GM13977 (cell line): ENCODE data around the gene NPFFR1.

Experiments
- DNase-seq: peaks from one replicate; pipeline ENCODE4 v3.0.0; 2012; ENCODE audit warnings: low spot score
- in situ Hi-C: fragments of 300-500 bp; cut with MboI; formaldehyde crosslinking; loops from one replicate; pipeline ENCODE4 v1.12.0; 2022; ENCODE audit warnings: low sequenced_read_pairs, low pct_unique_long_range_greater_than_20kb, mixed read lengths, inconsistent platforms; ENCODE audit not compliant: unreplicated experiment
- TF ChIP-seq, protein P1 (sequence below): IDR thresholded peaks from 2 replicates; pipeline ENCODE4 v1.5.1; 2012; ENCODE audit warnings: mild to moderate bottlenecking, control low read depth; ENCODE audit not compliant: insufficient read depth; ENCODE audit errors: extremely low read depth, missing control alignments

Gene NPFFR1

DNA sequence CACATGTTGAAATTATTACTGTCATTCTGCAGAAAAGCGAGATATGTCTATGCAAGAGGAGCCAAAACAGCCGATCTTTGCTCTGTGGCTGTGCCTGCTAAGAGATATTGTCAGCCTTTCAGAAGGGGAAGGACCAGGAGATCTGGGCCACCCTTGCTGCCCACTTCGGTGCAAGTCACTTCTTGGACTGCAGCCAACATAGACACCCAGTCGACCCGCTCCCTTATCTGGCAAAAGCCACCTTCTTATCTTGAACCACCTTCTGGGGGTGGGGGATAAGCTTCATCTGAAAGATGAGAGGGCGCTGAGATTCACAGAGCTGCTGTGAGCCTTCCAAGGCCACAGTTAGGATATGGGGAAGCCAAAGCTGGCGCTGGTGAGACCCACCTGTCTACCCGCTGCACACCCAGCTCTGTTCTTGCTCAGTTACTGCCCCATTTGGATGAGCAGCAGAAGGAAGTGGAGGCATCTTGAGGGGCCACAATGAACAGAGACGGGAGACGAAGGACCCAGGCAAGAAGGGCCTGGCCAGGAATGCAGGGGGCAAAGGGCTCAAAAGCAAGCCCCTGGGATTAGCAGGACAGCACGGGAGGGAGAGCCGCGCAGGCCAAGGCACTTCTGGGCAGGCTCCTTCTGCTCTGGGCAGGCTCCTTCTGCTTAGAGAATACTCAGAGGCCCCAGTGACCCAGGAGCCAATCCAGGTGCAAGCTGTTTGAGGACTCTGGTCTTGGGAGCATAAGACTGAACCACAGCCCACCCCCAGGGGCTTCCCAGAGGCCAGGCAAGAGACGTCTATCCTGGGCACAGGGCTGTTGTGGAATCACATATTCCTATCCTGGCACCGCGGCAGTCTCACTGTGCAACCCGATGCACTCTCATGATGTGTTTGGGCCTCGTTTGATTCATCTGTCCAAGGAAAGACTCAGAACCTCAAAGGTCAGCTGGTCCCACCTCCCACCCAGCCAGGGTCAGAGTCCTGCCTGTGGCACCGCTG, 38.4 kb upstream of the NPFFR1 start:
- in situ Hi-C loops = no loop called here
- no peak for DNase-seq
- TF ChIP-seq, protein P1, sequence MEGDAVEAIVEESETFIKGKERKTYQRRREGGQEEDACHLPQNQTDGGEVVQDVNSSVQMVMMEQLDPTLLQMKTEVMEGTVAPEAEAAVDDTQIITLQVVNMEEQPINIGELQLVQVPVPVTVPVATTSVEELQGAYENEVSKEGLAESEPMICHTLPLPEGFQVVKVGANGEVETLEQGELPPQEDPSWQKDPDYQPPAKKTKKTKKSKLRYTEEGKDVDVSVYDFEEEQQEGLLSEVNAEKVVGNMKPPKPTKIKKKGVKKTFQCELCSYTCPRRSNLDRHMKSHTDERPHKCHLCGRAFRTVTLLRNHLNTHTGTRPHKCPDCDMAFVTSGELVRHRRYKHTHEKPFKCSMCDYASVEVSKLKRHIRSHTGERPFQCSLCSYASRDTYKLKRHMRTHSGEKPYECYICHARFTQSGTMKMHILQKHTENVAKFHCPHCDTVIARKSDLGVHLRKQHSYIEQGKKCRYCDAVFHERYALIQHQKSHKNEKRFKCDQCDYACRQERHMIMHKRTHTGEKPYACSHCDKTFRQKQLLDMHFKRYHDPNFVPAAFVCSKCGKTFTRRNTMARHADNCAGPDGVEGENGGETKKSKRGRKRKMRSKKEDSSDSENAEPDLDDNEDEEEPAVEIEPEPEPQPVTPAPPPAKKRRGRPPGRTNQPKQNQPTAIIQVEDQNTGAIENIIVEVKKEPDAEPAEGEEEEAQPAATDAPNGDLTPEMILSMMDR = no peak

DNA sequence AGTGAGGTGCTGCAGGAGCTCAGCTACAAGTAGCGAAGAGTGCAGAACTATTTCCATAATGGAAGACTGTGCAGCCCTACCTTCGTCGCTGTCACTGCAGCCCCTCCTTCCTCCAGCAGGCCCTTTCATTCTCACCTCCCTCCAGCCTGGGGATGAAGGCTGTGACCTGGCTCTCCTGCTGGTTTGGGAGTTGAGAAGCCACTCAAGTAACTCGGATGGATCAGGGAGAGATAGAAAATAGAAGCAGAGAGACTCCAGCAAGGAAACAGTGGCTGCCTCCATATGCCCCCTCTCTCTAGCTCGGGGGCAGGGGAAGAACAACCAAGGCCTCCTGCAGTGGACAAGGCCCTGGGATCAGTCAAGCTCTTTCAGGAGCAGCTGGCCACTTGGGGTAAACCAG, 37.4 kb upstream of the NPFFR1 start:
- no peak for DNase-seq
- TF ChIP-seq, protein P1 = no peak
- in situ Hi-C loops = no loop called here

DNA sequence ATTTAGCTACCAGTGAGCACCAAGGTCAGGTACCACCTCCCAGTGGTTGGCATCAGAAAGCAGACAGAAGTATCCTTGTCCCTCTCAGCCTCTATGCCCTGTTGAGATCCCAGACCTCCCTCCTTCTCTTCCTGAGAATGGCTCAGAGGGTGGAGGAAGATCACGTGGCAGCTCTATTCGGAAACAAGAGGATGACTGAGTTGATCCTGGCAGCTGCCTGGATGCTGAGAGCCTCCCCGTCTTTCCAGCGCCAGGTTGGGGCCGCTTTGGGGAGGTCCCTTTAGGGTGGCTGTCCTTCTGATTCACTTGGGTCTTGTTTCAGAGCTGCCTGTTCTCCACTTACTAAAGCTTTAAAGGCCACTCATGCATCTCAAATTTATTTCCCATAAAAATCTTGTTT, 36.9 kb upstream of the NPFFR1 start:
- TF ChIP-seq, protein P1 = no peak
- in situ Hi-C loops = no loop called here
- no peak for DNase-seq

DNA sequence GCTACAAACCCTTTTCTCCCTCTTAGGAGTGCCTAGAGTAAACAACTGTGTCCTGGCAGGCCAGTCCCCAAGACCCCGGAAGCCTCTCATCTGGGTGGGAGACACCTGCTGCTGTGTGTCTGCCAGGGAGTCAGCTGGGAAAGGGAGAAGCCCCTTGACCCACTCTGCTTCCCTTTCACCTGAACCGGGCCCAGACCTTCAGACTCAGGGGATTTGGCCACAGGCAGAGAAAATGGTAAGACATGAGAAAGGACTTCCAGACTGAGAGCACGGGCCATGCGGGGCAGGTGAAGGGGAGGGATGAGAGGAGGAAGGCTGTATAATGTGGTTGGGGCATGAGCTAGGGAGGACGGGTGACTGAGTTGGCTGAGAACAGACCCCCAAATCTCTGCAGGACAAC, 36.0 kb upstream of the NPFFR1 start:
- in situ Hi-C loops = no loop called here
- no peak for DNase-seq
- TF ChIP-seq, protein P1 = no peak

DNA sequence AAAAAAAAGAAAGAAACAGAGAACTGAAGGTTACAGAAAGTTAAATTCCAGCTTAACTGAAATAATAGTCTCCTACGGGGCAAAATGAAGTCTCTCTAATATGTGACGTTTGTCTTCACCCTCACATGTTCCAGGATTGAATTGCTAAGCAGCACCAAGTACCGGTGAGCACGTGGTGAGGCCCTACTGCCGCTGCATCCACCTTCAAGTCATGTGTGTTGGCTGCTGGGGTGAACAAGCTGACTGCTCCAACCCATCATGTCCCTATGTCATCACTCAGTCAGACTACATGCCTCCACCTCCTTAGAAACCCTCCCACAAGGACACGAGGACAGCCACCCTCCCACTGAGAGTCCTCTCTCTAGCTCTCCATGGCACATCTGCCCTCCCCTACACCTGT, 35.4 kb upstream of the NPFFR1 start:
- DNase-seq = no peak
- TF ChIP-seq, protein P1 = no peak
- in situ Hi-C loops = no loop called here

DNA sequence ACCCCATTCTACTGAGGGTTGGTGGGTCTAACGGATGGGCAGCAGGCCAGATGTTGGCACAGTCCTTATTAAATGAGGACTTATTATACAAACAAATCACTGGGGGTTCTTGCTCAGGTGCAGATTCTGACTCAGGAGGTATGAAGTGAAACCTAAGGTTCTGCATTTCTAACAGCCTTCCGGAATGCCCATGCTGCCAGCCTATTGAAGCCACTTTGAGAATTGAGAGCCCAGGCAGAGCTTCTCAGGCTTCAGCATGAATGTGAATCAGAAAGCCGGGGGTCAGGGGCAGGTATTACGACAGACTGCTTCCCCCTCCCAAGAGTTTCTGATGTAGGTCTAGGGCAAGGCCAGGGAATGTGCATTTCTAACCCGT, 34.1 kb upstream of the NPFFR1 start:
- TF ChIP-seq, protein P1 = no peak
- DNase-seq = no peak
- in situ Hi-C loops = no loop called here
